Activated naive CD8-positive, alpha-beta T cell treated with anti-CD3 and anti-CD28 coated beads, Interleukin-2, amount 10 ng/mL, durations not matched to agents 7 days and 5 days (primary cell): ENCODE data around the gene AASS. TPM values are rescaled to one million over a fixed set of nuclear protein-coding genes. Genes with fewer than 3 reads are reported as not detected.
A peak's percentile ranks its signal among the peaks of the same experiment; 100 is the strongest.
"Not testable (repeated sequence)": the region's sequence is repeated elsewhere in the genome, so short reads cannot be mapped to it uniquely, and the experiment has no call there.

ENCODE experiments used
- ATAC-seq: fragments of 150-1000 bp; cut with Tn5 transposase; one replicate; pipeline ENCODE4 v1.10.0; 2021; ENCODE audit warnings: low read depth, moderate library complexity
- POLR2A ChIA-PET: fragments of 350-600 bp; sonication (Branson Sonifier 250); formaldehyde crosslinking; loops from one replicate; lab custom pipeline; 2021; ENCODE audit warnings: antibody characterized with exemption; lab: Charles Lee
- DNase-seq: peaks from one replicate; pipeline ENCODE4 v3.0.0; 2021
- H3K27ac Mint-ChIP-seq: one replicate; pipeline ENCODE4 v1.8.0; 2022; ENCODE audit warnings: mild to moderate bottlenecking, mixed read lengths
- H3K27me3 Mint-ChIP-seq: one replicate; pipeline ENCODE4 v1.8.0; 2022; ENCODE audit warnings: mild to moderate bottlenecking, moderate library complexity, mixed read lengths
- H3K36me3 Mint-ChIP-seq: one replicate; pipeline ENCODE4 v1.8.0; 2021; ENCODE audit warnings: mild to moderate bottlenecking, mixed read lengths
- H3K4me1 Mint-ChIP-seq: one replicate; pipeline ENCODE4 v1.8.0; 2021; ENCODE audit warnings: mixed read lengths
- H3K4me3 Mint-ChIP-seq: one replicate; pipeline ENCODE4 v1.8.0; 2022; ENCODE audit warnings: mild to moderate bottlenecking, moderate library complexity, mixed read lengths
- H3K9me3 Mint-ChIP-seq: one replicate; pipeline ENCODE4 v1.8.0; 2021; ENCODE audit warnings: mixed read lengths
- total RNA-seq, 2 experiments: library from RNA; stranded (reverse); gene quantifications; one replicate each; pipeline ENCODE4 v1.2.3, GENCODE V29; 2021

Gene AASS
- 1 to 10 TPM; 2.1 to 2.2 TPM for total RNA-seq

DNA sequence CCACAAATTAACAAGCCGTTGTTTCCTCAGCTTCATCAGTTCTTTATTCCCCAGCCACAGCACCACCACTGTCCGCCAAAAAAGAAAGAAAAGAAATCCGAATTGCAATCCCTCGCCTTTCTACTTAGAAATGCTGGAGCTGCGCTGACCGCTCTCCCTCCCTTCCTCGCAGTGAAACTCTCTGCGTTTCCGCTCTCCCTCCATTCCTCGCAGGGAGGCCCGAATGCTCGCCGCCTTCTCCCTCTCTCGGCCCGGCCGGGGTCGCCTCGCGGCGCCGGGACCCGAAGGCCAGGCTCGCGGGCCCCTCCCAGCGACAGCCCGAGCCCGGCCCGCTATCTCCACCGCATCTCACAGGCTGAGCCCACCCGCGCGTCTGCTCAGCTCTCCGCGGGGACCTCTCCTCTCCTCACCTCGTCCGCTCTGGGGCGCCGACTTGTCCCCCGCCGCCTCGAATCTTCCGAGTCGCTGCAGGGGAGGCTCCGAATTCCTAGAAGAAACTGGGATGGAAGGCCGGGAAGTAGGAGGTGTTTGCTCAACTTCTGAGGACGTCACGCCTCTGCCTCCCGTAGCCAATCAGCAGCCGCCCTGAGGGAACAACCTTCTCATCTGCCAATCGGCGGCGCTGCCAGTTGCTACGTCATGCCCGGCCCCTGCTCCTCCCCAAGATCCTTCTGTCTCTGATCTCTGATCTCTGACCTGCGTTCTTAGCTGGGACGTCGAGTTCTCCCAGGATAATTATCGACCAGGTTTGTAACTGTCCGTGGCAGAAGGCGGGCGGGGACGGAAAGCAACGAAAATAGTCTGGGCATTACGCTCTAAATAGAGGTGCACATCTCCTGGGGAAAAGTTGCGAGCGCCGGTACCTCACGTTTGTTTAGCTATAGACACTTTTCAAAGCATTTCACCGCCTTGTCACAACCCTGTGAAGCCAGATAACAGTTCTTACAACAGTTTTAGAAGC lies at the start of gene AASS:
Gene AASS, minus strand, starts transcription at position 499 of the 961 bp plus-strand sequence. CDS start 10,523 bp downstream, outside the sequence.
- H3K36me3 Mint-ChIP-seq = no peaks in the 10 kb centered on the region
- no peaks in the 10 kb centered on the region for H3K9me3 Mint-ChIP-seq
- H3K27ac Mint-ChIP-seq = peak within 1 kb of the TSS; percentile 77
- peak within 1 kb of the TSS; percentile 95 for H3K4me3 Mint-ChIP-seq
- peaks cover 25% of the 10 kb centered on the region for H3K27me3 Mint-ChIP-seq
- peaks cover 12% of the 10 kb centered on the region for H3K4me1 Mint-ChIP-seq
- POLR2A ChIA-PET = no interaction called here
- ATAC-seq = peak; percentile 95
- DNase-seq = peak; percentile 69

DNA sequence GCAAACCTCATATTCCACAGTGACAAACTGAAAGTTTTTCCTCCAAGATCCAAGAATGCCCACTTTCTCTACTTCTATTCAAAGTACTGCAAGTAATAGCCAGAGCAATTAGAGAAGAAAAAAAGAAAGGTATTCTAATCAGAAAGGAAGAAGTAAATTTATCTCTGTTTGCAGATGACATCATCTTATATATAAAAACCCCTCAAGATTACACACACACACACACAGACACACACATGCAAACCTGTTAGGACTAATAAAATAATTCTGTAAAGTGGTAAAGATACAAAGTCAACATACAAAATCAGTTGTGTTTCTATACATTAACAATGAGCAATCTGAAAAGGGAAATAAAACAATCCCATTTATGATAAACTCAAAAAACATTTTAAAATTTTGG lies 44.7 kb upstream of the AASS start:
- ATAC-seq (no peak), DNase-seq (no peak)
- Mint-ChIP-seq H3K4me3 (no peak overlapping the region), H3K4me1 (no peaks in the 10 kb centered on the region), H3K9me3 (peaks cover 1% of the 10 kb centered on the region), H3K27ac (no peak overlapping the region), H3K27me3 (no peaks in the 10 kb centered on the region), H3K36me3 (no peaks in the 10 kb centered on the region)
- POLR2A ChIA-PET = no interaction called here

DNA sequence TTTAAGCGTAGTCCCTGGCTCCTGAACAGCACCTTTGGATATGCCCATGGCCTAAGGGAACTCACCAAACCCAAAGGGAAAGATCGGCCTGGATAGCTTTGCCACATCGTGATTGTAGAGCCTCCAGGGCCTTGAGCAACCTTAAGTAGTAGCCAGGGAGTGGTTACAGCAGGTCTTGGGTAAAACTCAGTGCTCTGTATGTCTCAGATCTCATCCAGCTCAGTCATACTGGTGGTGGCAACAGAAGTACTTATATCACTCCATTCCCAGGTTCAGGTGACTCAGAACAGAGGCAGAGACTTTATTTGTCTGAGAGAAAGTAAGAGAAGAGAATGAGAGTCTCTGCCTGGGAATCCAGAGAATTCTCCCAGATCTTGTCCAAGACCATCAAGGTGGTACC lies 39.1 kb upstream of the AASS start:
- Mint-ChIP-seq H3K4me3 (no peak overlapping the region), H3K27me3 (peaks cover 2% of the 10 kb centered on the region), H3K36me3 (no peaks in the 10 kb centered on the region), H3K27ac (no peak overlapping the region), H3K9me3 (no peaks in the 10 kb centered on the region), H3K4me1 (no peaks in the 10 kb centered on the region)
- DNase-seq (no peak), ATAC-seq (no peak)
- POLR2A ChIA-PET = no interaction called here

- ATAC-seq = no peak
- Mint-ChIP-seq H3K4me3 (no peak overlapping the region), H3K4me1 (no peaks in the 10 kb centered on the region), H3K27ac (no peak overlapping the region), H3K9me3 (no peaks in the 10 kb centered on the region), H3K36me3 (no peaks in the 10 kb centered on the region), H3K27me3 (peaks cover 2% of the 10 kb centered on the region)
- POLR2A ChIA-PET = no interaction called here
- no peak for DNase-seq
These were observed 38.0 kb upstream of the AASS start for GRCh38 chr7:122182081-122182480.

GRCh38 chr7:122172144-122172543 lies 28.1 kb upstream of the AASS start:
- POLR2A ChIA-PET, ATAC-seq, H3K27ac Mint-ChIP-seq, H3K4me3 Mint-ChIP-seq, H3K4me1 Mint-ChIP-seq, H3K27me3 Mint-ChIP-seq, DNase-seq, H3K36me3 Mint-ChIP-seq, H3K9me3 Mint-ChIP-seq: not testable (repeated sequence)

- Mint-ChIP-seq H3K27ac (no peak overlapping the region), H3K36me3 (no peaks in the 10 kb centered on the region), H3K9me3 (no peaks in the 10 kb centered on the region), H3K4me1 (no peaks in the 10 kb centered on the region), H3K27me3 (peaks cover 4% of the 10 kb centered on the region), H3K4me3 (no peak overlapping the region)
- ATAC-seq = no peak
- POLR2A ChIA-PET = no interaction called here
- no peak for DNase-seq
These were observed 22.7 kb upstream of the AASS start for GRCh38 chr7:122166740-122167139.

DNA sequence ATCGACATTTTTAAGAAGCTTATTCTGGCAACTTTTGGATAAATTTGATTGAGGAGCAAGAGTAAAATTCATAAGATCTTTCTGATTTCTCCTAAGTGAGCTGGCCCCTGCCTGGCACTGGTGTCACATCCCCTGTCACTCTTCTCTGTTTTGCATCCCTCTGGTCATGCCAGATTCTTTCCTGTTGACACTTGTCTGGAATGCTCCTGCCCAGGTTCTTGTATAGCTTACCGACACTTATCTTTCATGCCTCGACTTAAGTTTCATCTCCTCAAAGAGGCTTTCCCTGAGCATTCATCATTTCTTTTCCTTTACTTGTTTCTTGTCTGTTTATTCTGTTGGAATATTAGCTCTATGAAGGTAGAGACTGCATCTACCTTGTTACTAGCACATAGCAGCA lies 22.2 kb upstream of the AASS start:
- Mint-ChIP-seq H3K9me3 (no peaks in the 10 kb centered on the region), H3K36me3 (no peaks in the 10 kb centered on the region), H3K4me3 (no peak overlapping the region), H3K4me1 (no peaks in the 10 kb centered on the region), H3K27ac (no peak overlapping the region), H3K27me3 (peaks cover 4% of the 10 kb centered on the region)
- no peak for DNase-seq
- ATAC-seq = no peak
- POLR2A ChIA-PET = no interaction called here

DNA sequence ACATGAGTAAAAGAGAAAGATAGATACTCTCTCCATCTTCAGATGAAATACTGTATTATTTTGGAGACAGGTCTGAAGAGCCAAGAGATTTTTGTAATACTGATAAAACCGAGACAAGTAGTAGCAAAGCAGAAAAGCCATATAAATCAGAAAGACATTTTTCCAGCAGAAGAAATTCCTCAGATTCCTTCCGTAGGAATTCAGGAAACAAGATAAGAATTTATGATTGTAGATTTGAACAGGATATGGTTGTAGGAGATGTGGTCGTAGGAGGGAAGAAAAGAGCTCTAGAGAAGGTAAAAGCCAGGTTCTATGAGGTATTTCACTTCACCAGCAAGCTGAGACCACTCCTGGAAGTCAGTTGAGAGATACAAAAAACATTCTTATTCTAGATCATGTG lies 17.6 kb upstream of the AASS start:
- no peaks in the 10 kb centered on the region for H3K36me3 Mint-ChIP-seq
- no peak overlapping the region for H3K27ac Mint-ChIP-seq
- ATAC-seq (no peak), DNase-seq (no peak)
- H3K27me3 Mint-ChIP-seq = peaks cover 6% of the 10 kb centered on the region
- no peaks in the 10 kb centered on the region for H3K4me1 Mint-ChIP-seq
- H3K4me3 Mint-ChIP-seq = no peak overlapping the region
- POLR2A ChIA-PET = no interaction called here
- no peaks in the 10 kb centered on the region for H3K9me3 Mint-ChIP-seq

DNA sequence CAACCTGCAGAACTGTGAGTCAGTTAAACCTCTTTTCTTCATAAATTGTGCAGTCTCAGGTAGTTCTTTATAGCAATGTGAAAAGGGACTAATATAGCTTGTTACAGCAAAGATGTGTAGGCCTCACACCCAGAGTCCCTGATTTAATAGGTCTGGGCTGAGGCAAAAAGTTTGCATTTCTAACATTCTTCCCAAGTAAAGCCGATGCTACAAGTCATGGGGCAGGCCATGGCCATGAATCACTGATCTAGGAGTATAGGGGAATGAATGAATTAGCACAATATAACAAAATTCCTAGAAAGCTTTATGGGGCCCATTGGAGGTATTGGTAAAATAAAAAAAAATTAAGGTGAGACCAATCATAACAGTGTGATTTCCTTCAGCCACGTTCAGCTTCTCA lies 11.5 kb upstream of the AASS start:
- POLR2A ChIA-PET = no interaction called here
- no peak overlapping the region for H3K27ac Mint-ChIP-seq
- no peaks in the 10 kb centered on the region for H3K4me1 Mint-ChIP-seq
- no peaks in the 10 kb centered on the region for H3K36me3 Mint-ChIP-seq
- ATAC-seq = no peak
- no peak for DNase-seq
- H3K9me3 Mint-ChIP-seq = no peaks in the 10 kb centered on the region
- H3K27me3 Mint-ChIP-seq = peaks cover 2% of the 10 kb centered on the region
- H3K4me3 Mint-ChIP-seq = no peak overlapping the region

- ATAC-seq = no peak
- no peak for DNase-seq
- peaks cover 7% of the 10 kb centered on the region for H3K4me1 Mint-ChIP-seq
- H3K9me3 Mint-ChIP-seq = no peaks in the 10 kb centered on the region
- H3K4me3 Mint-ChIP-seq = no peak overlapping the region
- H3K36me3 Mint-ChIP-seq = no peaks in the 10 kb centered on the region
- POLR2A ChIA-PET = no interaction called here
- H3K27me3 Mint-ChIP-seq = peaks cover 9% of the 10 kb centered on the region
- H3K27ac Mint-ChIP-seq = no peak overlapping the region
These were observed 4.8 kb upstream of the AASS start for GRCh38 chr7:122148878-122149277.

- Mint-ChIP-seq H3K36me3 (no peaks in the 10 kb centered on the region), H3K9me3 (no peaks in the 10 kb centered on the region), H3K4me3 (no peak overlapping the region), H3K27me3 (peaks cover 16% of the 10 kb centered on the region), H3K27ac (no peak overlapping the region), H3K4me1 (peaks cover 12% of the 10 kb centered on the region)
- no peak for ATAC-seq
- no peak for DNase-seq
- POLR2A ChIA-PET = no interaction called here
These were observed 4.0 kb upstream of the AASS start for GRCh38 chr7:122148081-122148480.

DNA sequence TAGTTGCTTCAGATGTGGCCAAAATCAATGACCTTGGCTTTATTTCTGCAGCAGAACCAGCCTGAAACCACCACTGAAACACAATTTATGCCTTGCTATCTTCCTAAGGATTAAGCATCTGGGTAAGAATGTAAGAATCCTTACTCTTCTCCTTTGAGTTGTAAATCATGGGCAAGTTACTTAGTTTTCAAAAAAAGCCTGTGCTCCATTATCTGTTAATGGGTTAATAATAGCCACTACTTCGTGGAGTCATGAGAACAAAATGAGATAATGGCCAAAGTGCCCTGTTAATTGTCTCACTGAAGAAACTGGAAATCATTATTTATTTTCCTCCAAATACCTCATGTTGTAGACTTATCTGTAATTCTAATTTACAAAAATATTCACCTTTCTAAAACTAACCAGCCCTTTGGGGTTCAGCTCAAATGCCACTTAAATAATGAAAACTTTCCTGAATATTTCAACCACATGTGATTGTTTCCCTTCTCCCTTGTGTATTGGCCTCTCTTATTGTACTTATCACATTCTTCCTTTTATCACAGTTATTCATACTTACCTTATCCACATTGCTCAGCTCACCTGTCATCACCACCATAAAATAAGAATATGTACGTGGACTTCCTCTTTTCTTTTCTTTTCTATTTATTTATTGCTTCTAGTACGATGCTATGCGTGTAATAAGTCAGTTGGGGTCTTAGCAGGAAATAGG lies 2.0 kb upstream of the AASS start:
- Mint-ChIP-seq H3K27ac (no peak overlapping the region), H3K4me1 (peaks cover 12% of the 10 kb centered on the region), H3K36me3 (no peaks in the 10 kb centered on the region), H3K9me3 (no peaks in the 10 kb centered on the region), H3K4me3 (no peak overlapping the region), H3K27me3 (peaks cover 25% of the 10 kb centered on the region)
- no peak for DNase-seq
- no peak for ATAC-seq
- POLR2A ChIA-PET = no interaction called here

DNA sequence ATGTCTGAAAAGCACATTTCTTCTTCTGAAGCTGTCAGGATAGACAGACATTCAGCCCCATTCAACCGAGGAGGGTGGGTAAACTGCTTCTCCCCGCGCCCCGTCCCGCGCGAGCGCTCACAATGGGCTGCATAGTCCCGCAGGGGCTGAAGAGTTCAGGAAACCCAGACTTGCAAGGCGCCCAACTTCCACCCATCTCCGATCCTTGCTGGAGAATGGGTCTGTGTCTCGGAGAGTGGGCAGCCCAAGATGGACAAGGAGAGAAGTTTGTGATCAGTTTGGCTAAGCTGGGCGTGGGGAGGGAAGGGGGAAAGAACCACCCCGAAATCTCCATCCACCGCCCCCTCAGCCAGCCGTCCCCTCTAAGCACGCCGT lies 686 bp downstream of the AASS start:
- DNase-seq (peak; percentile 29), ATAC-seq (peak; percentile 2)
- no peaks in the 10 kb centered on the region for H3K36me3 Mint-ChIP-seq
- H3K4me1 Mint-ChIP-seq = peaks cover 12% of the 10 kb centered on the region
- H3K27me3 Mint-ChIP-seq = peaks cover 25% of the 10 kb centered on the region
- POLR2A ChIA-PET = no interaction called here
- peak overlapping the region; percentile 95 for H3K4me3 Mint-ChIP-seq
- no peaks in the 10 kb centered on the region for H3K9me3 Mint-ChIP-seq
- H3K27ac Mint-ChIP-seq = no peak overlapping the region

DNA sequence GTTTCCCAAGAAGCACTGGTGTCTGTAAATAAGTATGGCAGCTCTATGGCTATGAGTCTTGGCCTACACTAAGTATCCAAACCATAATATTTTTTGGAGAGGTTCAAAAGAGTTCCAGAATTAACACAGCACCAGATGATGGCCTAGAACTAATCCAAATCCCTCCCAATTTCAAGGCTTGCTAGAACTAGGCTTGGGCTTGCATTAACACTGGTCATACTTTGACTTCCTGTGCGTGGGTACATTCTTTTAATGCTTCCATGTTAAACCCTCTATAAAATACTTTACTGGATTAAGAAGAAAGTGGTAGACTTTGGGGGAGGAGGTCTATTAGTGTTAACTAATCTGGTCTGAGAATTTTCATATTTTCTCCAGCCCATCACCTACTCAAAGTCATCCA lies 3.1 kb downstream of the AASS start:
- Mint-ChIP-seq H3K27me3 (peaks cover 25% of the 10 kb centered on the region), H3K4me3 (no peak overlapping the region), H3K36me3 (no peaks in the 10 kb centered on the region), H3K9me3 (no peaks in the 10 kb centered on the region), H3K4me1 (peaks cover 18% of the 10 kb centered on the region), H3K27ac (no peak overlapping the region)
- DNase-seq = no peak
- no peak for ATAC-seq
- POLR2A ChIA-PET = no interaction called here
